GM18499 (cell line): Measurements from ENCODE around the gene HOXD9.

Experiments
- ATAC-seq: cut with Tn5 transposase; IDR thresholded peaks from one replicate; pipeline ENCODE4 v1.9.1; 2021; ENCODE audit warnings: moderate number of reproducible peaks; ENCODE audit not compliant: insufficient read depth, unreplicated experiment

HOXD9 gene

GRCh38 chr2:176122683-176123410 is at the start of gene HOXD9:
TSS of gene HOXD9 (plus strand) at chr2:176122719. CDS start at chr2:176122769, 50 bp downstream.
- no peak for ATAC-seq

- ATAC-seq, result no peak
Measured at GRCh38 chr2:176072951-176073904, 49.3 kb upstream of the HOXD9 start.

- no peak for ATAC-seq
Measured at GRCh38 chr2:176074919-176075425, 47.5 kb upstream of the HOXD9 start.

GRCh38 chr2:176075481-176075880 is 47.0 kb upstream of the HOXD9 start:
- no peak for ATAC-seq

- ATAC-seq, result no peak
Measured at GRCh38 chr2:176076063-176076462, 46.5 kb upstream of the HOXD9 start.

GRCh38 chr2:176076796-176077195 is 45.7 kb upstream of the HOXD9 start:
- no peak for ATAC-seq

- no peak for ATAC-seq
Measured at GRCh38 chr2:176078541-176079284, 43.8 kb upstream of the HOXD9 start.

- no peak for ATAC-seq
Measured at GRCh38 chr2:176079285-176079830, 43.2 kb upstream of the HOXD9 start.

- ATAC-seq, result no peak
Measured at GRCh38 chr2:176079831-176080539, 42.5 kb upstream of the HOXD9 start.

- no peak for ATAC-seq
Measured at GRCh38 chr2:176080540-176081375, 41.8 kb upstream of the HOXD9 start.

- no peak for ATAC-seq
Measured at GRCh38 chr2:176081376-176081836, 41.1 kb upstream of the HOXD9 start.

GRCh38 chr2:176081837-176082524 is 40.5 kb upstream of the HOXD9 start:
- no peak for ATAC-seq

- ATAC-seq, result no peak
Measured at GRCh38 chr2:176082525-176082823, 40.0 kb upstream of the HOXD9 start.

GRCh38 chr2:176082824-176083751 is 39.4 kb upstream of the HOXD9 start:
- ATAC-seq, result no peak

- no peak for ATAC-seq
Measured at GRCh38 chr2:176083796-176084261, 38.7 kb upstream of the HOXD9 start, which contains the start of gene EVX2. TSS of gene EVX2 (minus strand) at chr2:176083962. CDS start at chr2:176083776, 186 bp downstream.

GRCh38 chr2:176084611-176085119 is 37.9 kb upstream of the HOXD9 start:
- ATAC-seq, result no peak
